Nephron (organoid): ENCODE measurements around the gene NAV2.
"Not testable (repeated sequence)": the region's sequence is repeated elsewhere in the genome, so short reads cannot be mapped to it uniquely, and the experiment has no call there.

Experiments
- H3K27ac Mint-ChIP-seq, 3 experiments: 2 replicates each; pipeline ENCODE4 v1.8.0; 2020; ENCODE audit warnings: mixed read lengths in 3 of 3, mild to moderate bottlenecking in 2 of 3, moderate library complexity in 1 of 3
- H3K27me3 Mint-ChIP-seq: 2 replicates; pipeline ENCODE4 v1.8.0; 2021; ENCODE audit warnings: low read depth, mild to moderate bottlenecking, moderate library complexity, mixed read lengths
- H3K36me3 Mint-ChIP-seq: 2 replicates; pipeline ENCODE4 v1.8.0; 2020; ENCODE audit warnings: low read depth, mixed read lengths
- H3K4me1 Mint-ChIP-seq: 2 replicates; pipeline ENCODE4 v1.8.0; 2020; ENCODE audit warnings: mixed read lengths
- H3K4me3 Mint-ChIP-seq, 3 experiments: 2 replicates each; pipeline ENCODE4 v1.8.0; 2020; ENCODE audit warnings: mild to moderate bottlenecking in 3 of 3, mixed read lengths in 3 of 3, moderate library complexity in 2 of 3
- H3K9me3 Mint-ChIP-seq: 2 replicates; pipeline ENCODE4 v1.8.0; 2020; ENCODE audit warnings: mixed read lengths
- CTCF ChIP-seq, 3 experiments: fragments of 200-600 bp; sonication (generic); IDR thresholded peaks; one replicate each; pipeline ENCODE4 v1.5.0; 2021; ENCODE audit warnings: antibody characterized with exemption in 3 of 3; ENCODE audit not compliant: unreplicated experiment in 3 of 3

NAV2 gene

GRCh38 chr11:20125927-20126326 is 413.3 kb downstream of the NAV2 start:
- TF ChIP-seq CTCF (IDR thresholded peaks at IDR 0.05; ENCODE audit: unreplicated experiment in 3 of 3), result no peak
- H3K27ac Mint-ChIP-seq, result no peak overlapping the region
- peaks cover 12% of the 10 kb centered on the region for H3K27me3 Mint-ChIP-seq
- H3K4me3 Mint-ChIP-seq, result no peak overlapping the region
- H3K36me3 Mint-ChIP-seq, result no peaks in the 10 kb centered on the region
- H3K9me3 Mint-ChIP-seq, result no peaks in the 10 kb centered on the region
- H3K4me1 Mint-ChIP-seq, result no peaks in the 10 kb centered on the region

- H3K36me3 Mint-ChIP-seq, result no peaks in the 10 kb centered on the region
- TF ChIP-seq CTCF (IDR thresholded peaks at IDR 0.05; ENCODE audit: unreplicated experiment in 3 of 3), result no peak
- no peak overlapping the region for H3K4me3 Mint-ChIP-seq
- H3K4me1 Mint-ChIP-seq, result no peaks in the 10 kb centered on the region
- peaks cover 12% of the 10 kb centered on the region for H3K27me3 Mint-ChIP-seq
- H3K27ac Mint-ChIP-seq, result no peak overlapping the region
- H3K9me3 Mint-ChIP-seq, result no peaks in the 10 kb centered on the region
Observed at GRCh38 chr11:20126724-20127123, 414.1 kb downstream of the NAV2 start.

- Mint-ChIP-seq H3K27me3 (peaks cover 23% of the 10 kb centered on the region), H3K27ac (no peak overlapping the region), H3K36me3 (no peaks in the 10 kb centered on the region), H3K9me3 (no peaks in the 10 kb centered on the region), H3K4me3 (no peak overlapping the region), H3K4me1 (no peaks in the 10 kb centered on the region)
- peak; percentile 80 to 84 (median 83) for TF ChIP-seq CTCF (IDR thresholded peaks at IDR 0.05; ENCODE audit: unreplicated experiment in 3 of 3)
Observed at GRCh38 chr11:20127671-20128527, 415.3 kb downstream of the NAV2 start.

GRCh38 chr11:20128528-20128825 is 415.8 kb downstream of the NAV2 start:
- H3K4me3 Mint-ChIP-seq, H3K27ac Mint-ChIP-seq: not testable (repeated sequence)
- H3K27me3 Mint-ChIP-seq, result peaks cover 25% of the 10 kb centered on the region

GRCh38 chr11:20129665-20130064 is 417.0 kb downstream of the NAV2 start:
- no peak overlapping the region for H3K4me3 Mint-ChIP-seq
- H3K27ac Mint-ChIP-seq, result peak overlapping the region in 1 of 3 experiments; percentile 10
- no peaks in the 10 kb centered on the region for H3K4me1 Mint-ChIP-seq
- peaks cover 25% of the 10 kb centered on the region for H3K27me3 Mint-ChIP-seq
- no peaks in the 10 kb centered on the region for H3K9me3 Mint-ChIP-seq
- H3K36me3 Mint-ChIP-seq, result no peaks in the 10 kb centered on the region
- TF ChIP-seq CTCF (IDR thresholded peaks at IDR 0.05; ENCODE audit: unreplicated experiment in 3 of 3), result no peak

More at GRCh38 chr11:20128528-20128825, 415.8 kb downstream of the NAV2 start:
- H3K9me3 Mint-ChIP-seq, H3K4me1 Mint-ChIP-seq, H3K36me3 Mint-ChIP-seq: not testable (repeated sequence)

GRCh38 chr11:20131788-20132666 is 419.4 kb downstream of the NAV2 start:
- H3K36me3 Mint-ChIP-seq, result no peaks in the 10 kb centered on the region
- TF ChIP-seq CTCF (IDR thresholded peaks at IDR 0.05; ENCODE audit: unreplicated experiment in 3 of 3), result peak; percentile 84 to 94 (median 88)
- H3K4me1 Mint-ChIP-seq, result no peaks in the 10 kb centered on the region
- peak overlapping the region; percentile 69 to 72 (median 71) for H3K4me3 Mint-ChIP-seq
- peaks cover 24% of the 10 kb centered on the region for H3K27me3 Mint-ChIP-seq
- no peaks in the 10 kb centered on the region for H3K9me3 Mint-ChIP-seq
- H3K27ac Mint-ChIP-seq, result peak overlapping the region in 1 of 3 experiments; percentile 0
